Fibroblast of lung (primary cell): Measurements from ENCODE around the gene PDSS2. TPM values are rescaled to one million over a fixed set of nuclear protein-coding genes. Genes with fewer than 3 reads are reported as not detected.
"Not testable (repeated sequence)": the region's sequence is repeated elsewhere in the genome, so short reads cannot be mapped to it uniquely, and the experiment has no call there.

ENCODE experiments used
- DNase-seq, 2 donors: peaks; one replicate each; pipeline versions ENCODE4 v3.0.0 to v3.0.0-alpha.2; 2010; ENCODE audit warnings: low read depth in 2 of 2
- H2AFZ ChIP-seq: 2 replicates; pipeline ENCODE4 v1.5.1; 2012; ENCODE audit warnings: low read length, control low read depth, inconsistent platforms
- H3K27ac ChIP-seq: 2 replicates; pipeline ENCODE4 v1.5.1; 2011; ENCODE audit warnings: low read length, control low read depth; ENCODE audit not compliant: insufficient read depth
- H3K27me3 ChIP-seq: 2 replicates; pipeline ENCODE4 v1.5.1; 2011; ENCODE audit warnings: mild to moderate bottlenecking, low read length; ENCODE audit not compliant: control insufficient read depth, insufficient read depth
- H3K36me3 ChIP-seq: 2 replicates; pipeline ENCODE4 v1.5.1; 2011; ENCODE audit warnings: low read length; ENCODE audit not compliant: control insufficient read depth, insufficient read depth
- H3K4me1 ChIP-seq: 2 replicates; pipeline ENCODE4 v1.5.1; 2011; ENCODE audit warnings: low read length; ENCODE audit not compliant: control insufficient read depth, insufficient read depth; ENCODE audit errors: extremely low read depth
- H3K4me2 ChIP-seq: 2 replicates; pipeline ENCODE4 v1.5.1; 2011; ENCODE audit warnings: low read length, control low read depth; ENCODE audit not compliant: insufficient read depth; ENCODE audit errors: extremely low read depth
- H3K4me3 ChIP-seq, 4 experiments: fragments of 200-600 bp in 1 of 4; sonication (generic) in 1 of 4; replicated peaks in 1 of 4; 2 replicates each; pipeline ENCODE4 v1.5.1; 2011 to 2016; ENCODE audit warnings: low read length in 4 of 4, low read depth in 3 of 4, mild to moderate bottlenecking in 3 of 4, control low read depth in 2 of 4, inconsistent platforms in 1 of 4, mixed read lengths in 1 of 4; ENCODE audit not compliant: insufficient read depth in 1 of 4; ENCODE audit errors: control extremely low read depth in 1 of 4
- H3K79me2 ChIP-seq: 2 replicates; pipeline ENCODE4 v1.5.1; 2012; ENCODE audit warnings: mild to moderate bottlenecking, low read length, inconsistent platforms; ENCODE audit not compliant: control insufficient read depth, insufficient read depth
- H3K9ac ChIP-seq: 2 replicates; pipeline ENCODE4 v1.5.1; 2011; ENCODE audit warnings: mild to moderate bottlenecking, low read length, control low read depth; ENCODE audit not compliant: insufficient read depth
- H3K9me3 ChIP-seq: 2 replicates; pipeline ENCODE4 v1.5.1; 2012; ENCODE audit warnings: low read depth, low read length; ENCODE audit not compliant: control insufficient read depth, insufficient read depth
- H4K20me1 ChIP-seq: 2 replicates; pipeline ENCODE4 v1.5.1; 2011; ENCODE audit warnings: low read length; ENCODE audit not compliant: control insufficient read depth, insufficient read depth; ENCODE audit errors: extremely low read depth
- EZH2 ChIP-seq: IDR thresholded peaks from 2 replicates; pipeline ENCODE4 v1.5.1; 2012; ENCODE audit warnings: low read length, control low read depth, mild to moderate bottlenecking; ENCODE audit errors: missing control alignments
- polyA plus RNA-seq, 2 donors: library from polyadenylated mRNA; depleted of rRNA in 1 of 2; stranded (reverse) in 1 of 2; unstranded in 1 of 2; fragments of >200 nt; gene quantifications; 2 replicates each; pipeline ENCODE4 v1.2.1, GENCODE V29; 2011 to 2012; ENCODE audit warnings: missing spikeins in 1 of 2
- total RNA-seq: library from RNA; depleted of rRNA; stranded (reverse); fragments of >200 nt; gene quantifications from 2 replicates; pipeline ENCODE4 v1.2.1, GENCODE V29; 2014
- TF ChIP-seq, protein P1 (sequence below), 2 donors: IDR thresholded peaks in 1 of 2; conservative IDR thresholded peaks in 1 of 2; 1 replicate in 1 of 2; 2 replicates in 1 of 2; pipeline ENCODE4 v1.5.1; 2011 to 2012; ENCODE audit warnings: low read length in 2 of 2, control low read depth in 1 of 2, inconsistent platforms in 1 of 2, low read depth in 1 of 2, mild to moderate bottlenecking in 1 of 2

Gene PDSS2
- total and polyA plus RNA-seq, 2 donors (not counting 1 experiment from before 2014, with no cell fraction given) = 12.1 to 13.8 TPM

DNA sequence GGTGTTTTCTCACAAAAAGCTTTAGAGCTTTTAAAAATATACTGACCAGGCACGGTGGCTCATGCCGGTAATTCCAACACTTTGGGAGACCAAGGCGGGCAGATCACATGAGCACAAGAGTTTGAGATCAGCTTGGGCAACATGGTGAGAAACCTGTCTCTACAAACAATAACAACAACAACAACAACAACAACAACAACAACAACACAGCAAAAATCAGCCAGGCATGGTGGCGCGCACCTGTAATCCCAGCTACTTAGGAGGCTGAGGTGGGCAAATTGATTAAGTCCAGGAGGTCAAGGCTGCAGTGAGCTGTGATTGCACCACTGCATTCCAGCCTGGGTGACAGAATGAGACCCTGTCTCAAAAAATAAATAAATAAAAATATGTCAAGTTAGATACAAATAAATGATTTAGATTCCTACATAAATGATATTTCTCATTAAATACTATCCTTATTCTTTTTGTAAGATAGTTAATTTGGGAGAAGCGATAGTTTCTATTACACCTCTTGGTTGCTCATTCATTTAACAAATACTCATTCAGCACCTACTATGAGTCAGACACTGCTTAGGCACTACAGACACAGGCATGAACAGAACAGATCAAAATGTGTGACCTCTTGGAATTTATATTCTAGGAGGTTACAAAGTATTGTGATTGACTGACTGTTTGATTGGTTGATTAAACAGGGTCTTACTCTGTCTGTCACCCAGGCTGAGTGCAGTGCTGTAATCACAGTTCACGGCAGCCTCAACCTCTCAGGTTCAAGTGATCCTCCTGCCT lies 260.5 kb downstream of the PDSS2 start:
- TF ChIP-seq, protein P1, sequence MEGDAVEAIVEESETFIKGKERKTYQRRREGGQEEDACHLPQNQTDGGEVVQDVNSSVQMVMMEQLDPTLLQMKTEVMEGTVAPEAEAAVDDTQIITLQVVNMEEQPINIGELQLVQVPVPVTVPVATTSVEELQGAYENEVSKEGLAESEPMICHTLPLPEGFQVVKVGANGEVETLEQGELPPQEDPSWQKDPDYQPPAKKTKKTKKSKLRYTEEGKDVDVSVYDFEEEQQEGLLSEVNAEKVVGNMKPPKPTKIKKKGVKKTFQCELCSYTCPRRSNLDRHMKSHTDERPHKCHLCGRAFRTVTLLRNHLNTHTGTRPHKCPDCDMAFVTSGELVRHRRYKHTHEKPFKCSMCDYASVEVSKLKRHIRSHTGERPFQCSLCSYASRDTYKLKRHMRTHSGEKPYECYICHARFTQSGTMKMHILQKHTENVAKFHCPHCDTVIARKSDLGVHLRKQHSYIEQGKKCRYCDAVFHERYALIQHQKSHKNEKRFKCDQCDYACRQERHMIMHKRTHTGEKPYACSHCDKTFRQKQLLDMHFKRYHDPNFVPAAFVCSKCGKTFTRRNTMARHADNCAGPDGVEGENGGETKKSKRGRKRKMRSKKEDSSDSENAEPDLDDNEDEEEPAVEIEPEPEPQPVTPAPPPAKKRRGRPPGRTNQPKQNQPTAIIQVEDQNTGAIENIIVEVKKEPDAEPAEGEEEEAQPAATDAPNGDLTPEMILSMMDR (conservative IDR thresholded peaks at IDR 0.05 in 1 of 2, IDR thresholded peaks at IDR 0.05 in 1 of 2; ENCODE audit: low read depth in 1 of 2, low read length in 2 of 2) = no peak
- TF ChIP-seq EZH2 = no peak
- no peaks in the 10 kb centered on the region for H4K20me1 ChIP-seq
- no peaks in the 10 kb centered on the region for H3K9me3 ChIP-seq

DNA sequence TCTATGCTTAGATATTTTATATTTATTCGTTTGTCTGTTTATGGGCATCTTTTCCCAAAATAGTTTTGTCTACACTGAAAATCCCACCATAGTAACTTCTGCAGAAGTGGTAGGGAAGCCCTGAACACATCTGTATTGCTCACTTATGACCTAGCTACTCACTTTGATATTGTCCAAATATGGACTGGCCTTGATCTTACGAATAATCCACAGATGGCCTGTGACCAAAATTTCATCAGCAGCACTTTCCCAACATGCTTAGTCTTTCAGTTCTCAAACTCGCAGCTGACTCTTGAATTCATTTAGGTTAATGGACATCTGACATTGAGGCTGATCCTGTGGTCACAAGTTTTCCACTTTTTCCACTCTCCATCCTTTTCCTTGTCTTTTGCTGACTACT lies 263.2 kb downstream of the PDSS2 start:
- no peak overlapping the region for H2AFZ ChIP-seq
- no peak overlapping the region for H3K4me2 ChIP-seq
- no peaks in the 10 kb centered on the region for H3K79me2 ChIP-seq
- no peaks in the 10 kb centered on the region for H4K20me1 ChIP-seq
- no peak overlapping the region for H3K27ac ChIP-seq
- no peak overlapping the region for H3K9ac ChIP-seq
- no peaks in the 10 kb centered on the region for H3K4me1 ChIP-seq
- DNase-seq = peak in 1 of 2 donors; percentile 26
- no peak for TF ChIP-seq EZH2
- TF ChIP-seq, protein P1 (conservative IDR thresholded peaks at IDR 0.05 in 1 of 2, IDR thresholded peaks at IDR 0.05 in 1 of 2; ENCODE audit: low read depth in 1 of 2, low read length in 2 of 2) = no peak
- H3K4me3 ChIP-seq = no peak overlapping the region
- no peaks in the 10 kb centered on the region for H3K36me3 ChIP-seq
- H3K27me3 ChIP-seq = no peaks in the 10 kb centered on the region
- no peaks in the 10 kb centered on the region for H3K9me3 ChIP-seq

More for the DNA sequence above, 260.5 kb downstream of the PDSS2 start:
- H3K4me2 ChIP-seq = no peak overlapping the region
- H3K27ac ChIP-seq = no peak overlapping the region
- H3K79me2 ChIP-seq = no peaks in the 10 kb centered on the region
- H3K9ac ChIP-seq = no peak overlapping the region
- H3K27me3 ChIP-seq = no peaks in the 10 kb centered on the region
- no peaks in the 10 kb centered on the region for H3K36me3 ChIP-seq
- DNase-seq = no peak
- H3K4me1 ChIP-seq = no peaks in the 10 kb centered on the region
- H3K4me3 ChIP-seq = no peak overlapping the region
- H2AFZ ChIP-seq = no peak overlapping the region

DNA sequence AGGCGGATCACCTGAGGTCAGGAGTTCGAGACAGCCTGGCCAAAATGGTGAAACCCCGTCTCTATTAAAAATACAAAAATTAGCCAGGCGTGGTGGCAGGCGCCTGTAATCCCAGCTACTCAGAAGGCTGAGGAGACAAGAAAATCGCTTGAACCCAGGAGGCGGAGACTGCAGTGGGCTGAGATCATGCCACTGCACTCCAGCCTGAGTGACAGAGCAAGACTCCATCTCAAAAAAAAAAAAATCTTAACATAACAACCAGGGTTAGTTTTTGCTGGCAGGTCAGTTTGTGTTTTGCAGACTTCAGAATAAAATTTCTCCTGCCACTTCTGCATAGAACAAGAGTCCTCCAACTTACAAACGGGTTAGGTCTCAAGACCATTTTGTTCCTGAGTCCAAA lies 264.6 kb downstream of the PDSS2 start:
- not testable (repeated sequence) for H3K4me3 ChIP-seq, H3K4me2 ChIP-seq, DNase-seq, H3K36me3 ChIP-seq, H3K9ac ChIP-seq, H3K9me3 ChIP-seq, H3K27ac ChIP-seq, H3K27me3 ChIP-seq, H3K4me1 ChIP-seq, H3K79me2 ChIP-seq, H4K20me1 ChIP-seq, H2AFZ ChIP-seq
